HG02623 (cell line): ENCODE measurements around the gene ADAM8.

Experiments
- ATAC-seq: cut with Tn5 transposase; IDR thresholded peaks from one replicate; pipeline ENCODE4 v1.9.1; 2021; ENCODE audit warnings: moderate library complexity; ENCODE audit not compliant: unreplicated experiment

The ADAM8 gene

GRCh38 chr10:133251388-133252222 lies 25.1 kb downstream of the ADAM8 start:
- ATAC-seq, result no peak

- ATAC-seq, result no peak
These were observed 26.5 kb downstream of the ADAM8 start for GRCh38 chr10:133249975-133250754.

GRCh38 chr10:133249094-133249780 lies 27.4 kb downstream of the ADAM8 start:
- no peak for ATAC-seq

DNA sequence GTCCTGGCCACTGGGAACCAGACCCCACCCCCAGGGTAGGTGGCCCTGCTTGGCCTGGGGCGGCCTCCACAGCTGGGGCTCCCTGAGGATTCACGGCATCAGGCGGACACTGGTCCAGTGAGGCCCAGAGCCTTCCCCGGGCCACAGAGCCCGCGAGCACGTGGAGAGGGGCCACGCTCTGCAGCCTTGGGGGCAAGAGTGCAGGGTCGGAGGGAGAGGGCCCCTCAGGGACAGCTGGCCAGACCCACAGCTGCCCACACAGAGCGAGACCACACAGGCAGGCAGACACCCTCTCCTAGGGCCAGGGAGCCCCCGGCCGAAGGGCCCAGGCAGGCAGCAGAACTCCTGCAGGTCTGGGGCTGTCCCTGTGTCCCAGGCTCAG lies 28.3 kb downstream of the ADAM8 start:
- no peak for ATAC-seq

GRCh38 chr10:133247681-133248333 lies 28.9 kb downstream of the ADAM8 start:
- ATAC-seq, result no peak

GRCh38 chr10:133246236-133246626 lies 30.4 kb downstream of the ADAM8 start:
- ATAC-seq, result no peak

DNA sequence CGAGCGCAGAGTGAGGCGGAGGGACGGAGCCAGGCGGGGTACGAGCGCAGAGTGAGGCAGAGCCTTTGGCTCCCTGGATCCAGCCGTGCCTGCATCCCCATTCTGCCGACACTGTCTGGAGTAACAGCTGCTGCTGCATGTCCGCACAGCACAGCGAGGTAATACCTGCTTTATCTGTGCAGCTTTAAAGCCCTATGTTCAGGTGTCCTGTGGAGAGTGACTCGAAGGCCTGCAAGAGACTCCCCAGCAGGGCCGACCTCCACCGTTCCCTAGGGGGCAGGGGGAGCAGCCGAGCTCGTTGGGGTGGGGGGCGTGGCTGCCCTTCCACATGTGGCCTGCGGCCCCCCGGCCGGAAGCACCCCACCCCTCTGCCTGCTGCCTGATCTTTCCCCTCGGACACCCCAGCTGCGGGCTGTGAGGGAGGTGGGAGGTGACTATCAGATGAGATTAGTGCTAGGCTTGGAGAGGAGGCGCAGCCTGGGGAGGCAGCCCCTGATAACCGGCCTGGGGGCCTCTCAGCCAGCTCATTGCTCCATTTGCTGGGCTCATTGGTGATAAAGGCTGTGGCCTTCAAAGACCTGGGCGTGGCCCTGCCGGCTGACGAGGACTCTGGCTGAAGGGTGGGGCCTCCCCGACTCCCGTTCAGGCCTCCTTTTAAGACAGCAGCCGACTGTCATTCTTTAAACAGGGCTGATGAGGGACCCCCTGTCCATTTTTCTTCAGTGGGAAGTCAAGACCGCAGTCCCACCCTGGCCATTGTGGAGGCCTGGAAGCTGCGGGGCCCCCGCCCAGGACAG lies 31.0 kb downstream of the ADAM8 start:
- ATAC-seq, result no peak

GRCh38 chr10:133243593-133243992 lies 33.1 kb downstream of the ADAM8 start:
- no peak for ATAC-seq

GRCh38 chr10:133242611-133243356 lies 33.9 kb downstream of the ADAM8 start:
- no peak for ATAC-seq

DNA sequence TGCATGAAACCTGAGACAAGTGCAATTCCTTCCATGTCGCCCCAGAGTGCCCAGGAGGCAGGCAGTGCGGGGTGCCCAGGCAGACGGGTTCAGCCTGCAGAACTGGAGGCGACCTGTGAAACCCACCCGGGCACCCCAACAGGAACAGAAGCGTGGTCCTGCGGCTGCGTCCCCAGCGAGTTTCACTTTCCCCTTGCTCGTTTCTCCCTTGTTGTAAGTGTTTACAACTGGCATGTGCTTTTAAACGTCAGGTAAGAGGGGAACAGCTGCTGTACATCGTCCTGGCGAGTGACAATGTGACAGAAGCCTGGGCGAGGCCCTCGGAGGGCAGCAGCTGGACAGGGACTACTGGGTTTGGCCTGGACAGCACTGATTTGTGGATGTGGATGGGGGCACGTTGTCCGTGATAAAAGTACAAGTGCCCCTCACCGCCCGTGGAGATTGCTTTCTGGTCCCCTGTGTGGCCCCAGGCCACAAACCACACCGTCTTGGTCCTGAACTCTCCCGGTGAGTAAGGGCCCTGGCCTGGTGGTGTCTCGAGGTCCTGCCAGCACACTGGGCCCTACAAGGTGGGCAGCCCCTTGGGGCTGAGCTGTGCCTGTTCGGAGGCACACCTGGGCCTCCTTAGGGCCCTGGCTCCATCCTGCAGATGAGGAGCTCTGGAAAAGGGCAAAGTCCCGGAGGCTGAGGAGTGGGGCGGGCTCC lies 35.0 kb downstream of the ADAM8 start:
- ATAC-seq, result no peak

- no peak for ATAC-seq
These were observed 36.7 kb downstream of the ADAM8 start for GRCh38 chr10:133239990-133240389.

DNA sequence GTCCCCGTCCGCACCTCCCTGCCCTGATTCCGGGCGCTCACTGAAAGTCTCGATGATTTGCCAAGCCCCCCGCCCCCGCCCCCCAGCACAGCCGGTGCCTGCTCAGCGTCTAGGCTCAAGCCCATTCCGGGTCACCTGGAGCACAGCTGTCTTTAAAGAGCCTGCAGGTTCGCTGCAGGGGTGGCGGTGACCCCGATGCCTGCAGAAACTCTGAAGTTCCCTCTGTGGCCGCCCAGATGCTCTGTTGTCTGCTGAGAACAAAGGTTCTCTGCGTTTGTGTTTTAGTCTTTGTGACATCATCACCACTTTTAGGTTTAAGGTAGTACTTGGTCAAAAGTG lies 38.2 kb downstream of the ADAM8 start:
- no peak for ATAC-seq

DNA sequence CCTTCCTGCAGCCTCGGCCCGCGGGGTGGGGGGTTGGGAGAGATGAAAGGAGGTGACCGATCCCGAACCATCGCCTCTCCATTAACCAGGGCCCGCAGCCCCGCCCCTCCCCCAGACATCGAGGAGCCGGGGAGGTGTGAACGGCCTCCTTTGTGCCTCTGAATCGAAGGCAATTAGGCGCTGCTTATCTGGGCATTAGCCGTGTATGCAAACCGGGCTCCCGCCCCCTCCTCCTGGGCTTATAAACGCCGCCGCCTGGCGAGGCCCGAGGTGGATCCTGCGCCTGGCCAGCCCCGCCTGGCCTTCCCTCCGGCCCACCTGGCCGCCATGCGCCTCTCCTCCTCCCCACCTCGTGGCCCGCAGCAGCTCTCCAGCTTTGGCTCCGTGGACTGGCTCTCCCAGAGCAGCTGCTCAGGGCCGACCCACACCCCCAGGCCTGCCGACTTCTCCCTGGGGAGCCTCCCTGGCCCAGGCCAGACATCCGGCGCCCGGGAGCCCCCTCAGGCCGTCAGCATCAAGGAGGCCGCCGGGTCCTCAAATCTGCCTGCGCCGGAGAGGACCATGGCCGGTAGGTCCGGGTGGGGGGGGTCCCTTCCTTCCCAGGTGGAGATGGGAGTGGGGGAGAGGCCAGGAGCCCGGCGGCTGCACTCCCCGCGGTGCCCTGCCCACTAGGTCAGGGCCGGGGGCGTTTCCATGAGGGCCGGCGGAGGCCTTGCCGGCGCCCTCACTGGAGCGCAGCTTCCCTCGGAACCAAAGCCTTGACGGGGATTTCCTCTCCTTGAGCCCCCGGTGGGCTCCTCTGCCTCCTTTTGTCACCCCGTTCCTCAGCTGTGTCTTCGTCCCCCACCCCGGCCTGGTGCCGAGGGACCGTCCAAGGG lies 38.8 kb downstream of the ADAM8 start, which contains the start of gene VENTX:
VENTX (plus strand) TSS at position 268 of the 878 bp plus-strand sequence; CDS start at position 328, 60 bp downstream.
- no peak for ATAC-seq

GRCh38 chr10:133237241-133237587 lies 39.5 kb downstream of the ADAM8 start:
- ATAC-seq, result no peak

GRCh38 chr10:133236401-133237240 lies 40.0 kb downstream of the ADAM8 start:
- ATAC-seq, result no peak

GRCh38 chr10:133235932-133236331 lies 40.7 kb downstream of the ADAM8 start:
- no peak for ATAC-seq

DNA sequence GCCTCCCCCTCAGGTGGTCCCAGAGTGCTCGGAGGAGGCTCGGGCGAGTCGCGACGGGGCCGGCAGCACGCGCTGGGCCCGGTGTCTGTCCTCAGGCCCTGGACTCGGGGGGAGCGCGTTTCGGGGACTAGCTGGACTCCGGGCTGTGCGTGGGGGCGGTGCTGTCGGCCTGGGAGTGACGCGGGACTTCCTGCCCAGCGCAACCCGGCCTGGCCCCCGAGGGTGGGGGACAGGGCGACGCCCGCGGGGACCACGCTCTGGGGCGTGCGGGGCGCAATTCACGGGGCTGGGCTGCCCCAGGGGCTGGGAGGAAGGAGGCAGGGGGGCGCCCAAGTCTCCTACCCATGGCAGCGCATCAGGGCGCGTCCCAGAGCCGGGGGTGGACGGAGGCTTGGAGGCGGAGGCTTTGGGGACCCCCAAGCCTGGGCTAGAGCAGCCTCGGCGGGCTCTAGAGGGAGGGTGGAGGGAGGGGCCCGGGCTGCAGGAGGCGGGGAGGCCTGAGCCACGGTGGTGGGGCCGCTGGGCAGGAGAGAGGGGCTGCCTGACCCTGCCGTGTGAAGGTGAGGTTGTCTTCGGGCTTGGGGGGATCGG lies 41.3 kb downstream of the ADAM8 start:
- ATAC-seq, result no peak
